Astrocyte (in vitro differentiated cells and primary cell): ENCODE measurements around the gene PBLD. TPM values are rescaled to one million over a fixed set of nuclear protein-coding genes. Genes with fewer than 3 reads are reported as not detected.

ENCODE experiments used
- DNase-seq: peaks from one replicate; pipeline ENCODE4 v3.0.0-alpha.2; 2010; ENCODE audit warnings: low read depth
- FAIRE-seq: peaks from 2 replicates; lab custom pipeline; 2011; peaks lifted over from hg19 to GRCh38; lab: Jason Lieb, UNC
- H2AFZ ChIP-seq: 2 replicates; pipeline ENCODE4 v1.6.0; 2012; ENCODE audit warnings: low read depth, low read length, inconsistent platforms
- H3K27ac ChIP-seq: 2 replicates; pipeline ENCODE4 v1.5.1; 2011; ENCODE audit warnings: low read depth, low read length, inconsistent platforms
- H3K27me3 ChIP-seq: 2 replicates; pipeline ENCODE4 v1.6.0; 2011; ENCODE audit warnings: low read length, inconsistent platforms; ENCODE audit not compliant: insufficient read depth
- H3K36me3 ChIP-seq: 2 replicates; pipeline ENCODE4 v1.5.1; 2011; ENCODE audit warnings: low read length, inconsistent platforms; ENCODE audit not compliant: insufficient read depth
- H3K4me1 ChIP-seq: 2 replicates; pipeline ENCODE4 v1.5.1; 2011; ENCODE audit warnings: low read length, inconsistent platforms; ENCODE audit not compliant: insufficient read depth
- H3K4me2 ChIP-seq: 2 replicates; pipeline ENCODE4 v1.6.0; 2012; ENCODE audit warnings: low read length, inconsistent platforms
- H3K4me3 ChIP-seq: 2 replicates; pipeline ENCODE4 v1.5.1; 2011; ENCODE audit warnings: low read depth, mild to moderate bottlenecking, low read length, inconsistent platforms; ENCODE audit not compliant: insufficient read depth
- H3K79me2 ChIP-seq: 2 replicates; pipeline ENCODE4 v1.6.0; 2012; ENCODE audit warnings: mild to moderate bottlenecking, low read length, inconsistent platforms; ENCODE audit not compliant: insufficient read depth
- H3K9ac ChIP-seq: 2 replicates; pipeline ENCODE4 v1.6.0; 2012; ENCODE audit warnings: mild to moderate bottlenecking, low read length, inconsistent platforms
- H3K9me3 ChIP-seq: 2 replicates; pipeline ENCODE4 v1.5.1; 2012; ENCODE audit warnings: low read depth, mild to moderate bottlenecking, low read length, inconsistent platforms; ENCODE audit not compliant: insufficient read depth
- H4K20me1 ChIP-seq: 2 replicates; pipeline ENCODE4 v1.6.0; 2012; ENCODE audit warnings: low read length, inconsistent platforms; ENCODE audit not compliant: insufficient read depth
- H3K27ac Mint-ChIP-seq: one replicate; pipeline ENCODE4 v1.8.0; 2021; ENCODE audit warnings: mild to moderate bottlenecking, mixed read lengths; ENCODE audit not compliant: unreplicated experiment
- H3K27me3 Mint-ChIP-seq: one replicate; pipeline ENCODE4 v1.8.0; 2021; ENCODE audit warnings: low read depth, mixed read lengths; ENCODE audit not compliant: unreplicated experiment
- H3K36me3 Mint-ChIP-seq: one replicate; pipeline ENCODE4 v1.8.0; 2021; ENCODE audit warnings: low read depth, mixed read lengths; ENCODE audit not compliant: unreplicated experiment
- H3K4me1 Mint-ChIP-seq: one replicate; pipeline ENCODE4 v1.8.0; 2021; ENCODE audit warnings: low read depth, mixed read lengths; ENCODE audit not compliant: unreplicated experiment
- H3K4me3 Mint-ChIP-seq: one replicate; pipeline ENCODE4 v1.8.0; 2021; ENCODE audit warnings: mild to moderate bottlenecking, moderate library complexity, mixed read lengths; ENCODE audit not compliant: unreplicated experiment
- H3K9me3 Mint-ChIP-seq: one replicate; pipeline ENCODE4 v1.8.0; 2021; ENCODE audit warnings: mild to moderate bottlenecking, mixed read lengths; ENCODE audit not compliant: unreplicated experiment
- CTCF ChIP-seq: IDR thresholded peaks from 2 replicates; pipeline ENCODE4 v1.5.1; 2011; ENCODE audit warnings: low read depth, mild to moderate bottlenecking, inconsistent platforms, low read length, moderate library complexity; ENCODE audit not compliant: insufficient read depth
- EZH2 ChIP-seq: IDR thresholded peaks from 2 replicates; pipeline ENCODE4 v1.6.1; 2012; ENCODE audit warnings: mild to moderate bottlenecking, low read length, inconsistent platforms; ENCODE audit not compliant: insufficient read depth
- total RNA-seq: library from RNA; stranded (reverse); gene quantifications from 2 replicates; pipeline ENCODE4 v1.2.1, GENCODE V29; 2021

PBLD gene
- total RNA-seq, 1 donor from 2014 or later, result 6.1 TPM

DNA sequence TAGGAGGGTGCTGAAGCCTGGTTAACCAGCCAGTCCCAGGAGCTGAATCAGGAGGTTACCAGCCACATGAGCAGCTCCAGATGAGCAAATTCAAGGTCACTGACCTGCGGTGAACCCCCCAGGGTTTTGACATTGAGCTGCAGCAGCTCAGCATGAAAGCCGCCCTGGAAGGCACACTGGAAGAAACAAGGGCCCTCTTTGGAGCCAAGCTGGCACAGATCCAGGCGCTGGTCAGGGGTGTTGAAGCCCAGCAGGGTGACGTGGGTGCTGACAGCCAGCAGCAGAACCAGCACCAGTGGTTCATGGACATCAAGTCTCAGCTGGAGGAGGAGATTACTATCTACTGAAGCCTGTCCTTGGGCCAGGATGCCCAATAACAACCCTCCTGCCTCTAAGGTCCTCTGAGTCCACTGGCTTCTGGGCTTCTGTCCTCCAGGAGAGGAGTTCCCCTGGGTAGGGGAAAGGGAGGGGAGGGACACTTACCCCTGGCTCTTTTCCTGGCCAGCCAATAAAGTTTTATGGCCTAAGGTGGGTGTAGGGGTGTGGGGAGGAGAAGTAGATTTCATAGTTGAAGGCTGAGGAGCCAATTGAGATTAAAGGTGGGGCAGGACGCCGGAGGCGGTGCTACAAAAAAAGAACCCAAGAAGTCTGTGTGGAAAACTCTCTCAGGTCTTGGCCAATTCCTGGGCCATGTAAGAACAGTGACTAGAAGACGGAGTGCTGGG, 71.4 kb downstream of the PBLD start:
- no peaks in the 10 kb centered on the region for H4K20me1 ChIP-seq
- H3K4me3 ChIP-seq, result no peak overlapping the region
- no peaks in the 10 kb centered on the region for H3K27me3 ChIP-seq
- no peaks in the 10 kb centered on the region for H3K9me3 ChIP-seq
- H3K4me1 ChIP-seq, result no peaks in the 10 kb centered on the region
- Mint-ChIP-seq H3K4me1 (no peaks in the 10 kb centered on the region), H3K4me3 (no peak overlapping the region), H3K27me3 (peaks cover 4% of the 10 kb centered on the region), H3K27ac (no peak overlapping the region), H3K9me3 (peaks cover 3% of the 10 kb centered on the region), H3K36me3 (peaks cover 1% of the 10 kb centered on the region)
- DNase-seq, result no peak
- no peaks in the 10 kb centered on the region for H3K36me3 ChIP-seq
- FAIRE-seq, result no peak
- H2AFZ ChIP-seq, result no peak overlapping the region
- no peak overlapping the region for H3K27ac ChIP-seq
- H3K79me2 ChIP-seq, result no peaks in the 10 kb centered on the region
- no peak for TF ChIP-seq CTCF
- no peak for TF ChIP-seq EZH2
- H3K9ac ChIP-seq, result no peak overlapping the region
- no peak overlapping the region for H3K4me2 ChIP-seq

- Mint-ChIP-seq H3K9me3 (peaks cover 3% of the 10 kb centered on the region), H3K27ac (no peak overlapping the region), H3K27me3 (peaks cover 22% of the 10 kb centered on the region), H3K4me3 (no peak overlapping the region), H3K4me1 (no peaks in the 10 kb centered on the region), H3K36me3 (no peaks in the 10 kb centered on the region)
- H3K36me3 ChIP-seq, result no peaks in the 10 kb centered on the region
- H3K9me3 ChIP-seq, result no peaks in the 10 kb centered on the region
- no peaks in the 10 kb centered on the region for H3K4me1 ChIP-seq
- no peak overlapping the region for H3K4me2 ChIP-seq
- peaks cover 7% of the 10 kb centered on the region for H3K27me3 ChIP-seq
- FAIRE-seq, result no peak
- no peak for TF ChIP-seq CTCF
- TF ChIP-seq EZH2, result no peak
- no peak overlapping the region for H3K9ac ChIP-seq
- no peak overlapping the region for H2AFZ ChIP-seq
- no peak overlapping the region for H3K27ac ChIP-seq
- H4K20me1 ChIP-seq, result no peaks in the 10 kb centered on the region
- H3K4me3 ChIP-seq, result no peak overlapping the region
- H3K79me2 ChIP-seq, result no peaks in the 10 kb centered on the region
- no peak for DNase-seq
These were observed 79.4 kb downstream of the PBLD start for GRCh38 chr10:68253346-68253745.
